Ectodermal cell (in vitro differentiated cells): ENCODE results near the gene MYRFL.

Source experiments
- H3K27ac ChIP-seq: 2 replicates; pipeline ENCODE4 v1.7.0; 2013; ENCODE audit warnings: mild to moderate bottlenecking, low read depth, low read length; ENCODE audit not compliant: insufficient read depth, poor library complexity, severe bottlenecking
- H3K27me3 ChIP-seq: 2 replicates; pipeline ENCODE4 v1.7.0; 2013; ENCODE audit warnings: mild to moderate bottlenecking, low read length; ENCODE audit not compliant: insufficient read depth, control insufficient read depth, poor library complexity, severe bottlenecking
- H3K36me3 ChIP-seq: one replicate; pipeline ENCODE4 v1.7.0; 2013; ENCODE audit warnings: low read length; ENCODE audit not compliant: control insufficient read depth, insufficient read depth
- H3K4me1 ChIP-seq: one replicate; pipeline ENCODE4 v1.7.0; 2013; ENCODE audit warnings: low read length; ENCODE audit not compliant: control insufficient read depth, insufficient read depth
- H3K4me3 ChIP-seq: 2 replicates; pipeline ENCODE4 v1.7.0; 2013; ENCODE audit warnings: low read depth, low read length, control low read depth; ENCODE audit not compliant: insufficient read depth
- H3K9me3 ChIP-seq: 2 replicates; pipeline ENCODE4 v1.7.0; 2013; ENCODE audit warnings: mild to moderate bottlenecking, low read length, moderate library complexity; ENCODE audit not compliant: control insufficient read depth
- WGBS, 2 experiments: methylation state at CpG; one replicate each; pipeline ENCODE4 v1.1.7; 2013; ENCODE audit warnings: missing lambda C conversion rate in 2 of 2; 5-methylcytosine and 5-hydroxymethylcytosine counted together

MYRFL gene

GRCh38 chr12:69908203-69908602 lies 83.2 kb downstream of the MYRFL start:
- H3K4me3 ChIP-seq: no peak overlapping the region
- 89 to 91% methylated on average over 3 of the region's 3 CpGs for WGBS, 2 experiments
- no peaks in the 10 kb centered on the region for H3K27me3 ChIP-seq
- no peaks in the 10 kb centered on the region for H3K36me3 ChIP-seq
- H3K27ac ChIP-seq: no peak overlapping the region
- H3K4me1 ChIP-seq: peaks cover 9% of the 10 kb centered on the region
- H3K9me3 ChIP-seq: no peaks in the 10 kb centered on the region

- WGBS, 2 experiments: 67 to 84% methylated on average over 2 of the region's 2 CpGs
- Histone ChIP-seq H3K4me3 (no peak overlapping the region), H3K36me3 (no peaks in the 10 kb centered on the region), H3K27ac (no peak overlapping the region), H3K4me1 (peaks cover 9% of the 10 kb centered on the region), H3K27me3 (no peaks in the 10 kb centered on the region), H3K9me3 (no peaks in the 10 kb centered on the region)
These were observed 85.7 kb downstream of the MYRFL start for GRCh38 chr12:69910694-69911093.

- H3K27me3 ChIP-seq: no peaks in the 10 kb centered on the region
- H3K36me3 ChIP-seq: no peaks in the 10 kb centered on the region
- 93 to 95% methylated on average over 3 of the region's 3 CpGs for WGBS, 2 experiments
- H3K27ac ChIP-seq: no peak overlapping the region
- peaks cover 13% of the 10 kb centered on the region for H3K4me1 ChIP-seq
- H3K4me3 ChIP-seq: no peak overlapping the region
- no peaks in the 10 kb centered on the region for H3K9me3 ChIP-seq
These were observed 88.5 kb downstream of the MYRFL start for GRCh38 chr12:69913526-69913925.

- H3K9me3 ChIP-seq: no peaks in the 10 kb centered on the region
- WGBS, 2 experiments: 91 to 97% methylated on average over 2 of the region's 2 CpGs
These were observed 90.9 kb downstream of the MYRFL start for GRCh38 chr12:69915964-69916363.

GRCh38 chr12:69916544-69917235 lies 91.7 kb downstream of the MYRFL start:
- Histone ChIP-seq H3K4me3 (no peak overlapping the region), H3K9me3 (no peaks in the 10 kb centered on the region), H3K27ac (no peak overlapping the region), H3K27me3 (no peaks in the 10 kb centered on the region), H3K4me1 (peaks cover 4% of the 10 kb centered on the region), H3K36me3 (no peaks in the 10 kb centered on the region)
- 62 to 63% methylated on average over 5 of the region's 5 CpGs for WGBS, 2 experiments

More at GRCh38 chr12:69915964-69916363, 90.9 kb downstream of the MYRFL start:
- Histone ChIP-seq H3K36me3 (no peaks in the 10 kb centered on the region), H3K4me3 (no peak overlapping the region), H3K4me1 (peaks cover 4% of the 10 kb centered on the region), H3K27ac (no peak overlapping the region), H3K27me3 (no peaks in the 10 kb centered on the region)

GRCh38 chr12:69918287-69918686 lies 93.3 kb downstream of the MYRFL start:
- H3K4me1 ChIP-seq: peaks cover 7% of the 10 kb centered on the region
- H3K27me3 ChIP-seq: no peaks in the 10 kb centered on the region
- no peak overlapping the region for H3K27ac ChIP-seq
- no peaks in the 10 kb centered on the region for H3K36me3 ChIP-seq
- no peaks in the 10 kb centered on the region for H3K9me3 ChIP-seq
- no peak overlapping the region for H3K4me3 ChIP-seq
- WGBS, 2 experiments: 90 to 93% methylated on average over 2 of the region's 2 CpGs

GRCh38 chr12:69919495-69919894 lies 94.5 kb downstream of the MYRFL start:
- Histone ChIP-seq H3K27me3 (no peaks in the 10 kb centered on the region), H3K36me3 (no peaks in the 10 kb centered on the region), H3K4me3 (no peak overlapping the region), H3K27ac (no peak overlapping the region), H3K9me3 (no peaks in the 10 kb centered on the region), H3K4me1 (peaks cover 7% of the 10 kb centered on the region)
- 92 to 95% methylated on average over 3 of the region's 3 CpGs for WGBS, 2 experiments

- no peaks in the 10 kb centered on the region for H3K27me3 ChIP-seq
- WGBS, 2 experiments: 75 to 83% methylated on average over 4 of the region's 4 CpGs
- H3K36me3 ChIP-seq: no peaks in the 10 kb centered on the region
- no peaks in the 10 kb centered on the region for H3K9me3 ChIP-seq
- H3K4me3 ChIP-seq: no peak overlapping the region
- peaks cover 6% of the 10 kb centered on the region for H3K4me1 ChIP-seq
- no peak overlapping the region for H3K27ac ChIP-seq
These were observed 96.8 kb downstream of the MYRFL start for GRCh38 chr12:69921831-69922230.

- Histone ChIP-seq H3K27me3 (no peaks in the 10 kb centered on the region), H3K4me3 (no peak overlapping the region)
These were observed 98.0 kb downstream of the MYRFL start for GRCh38 chr12:69922999-69923398.

GRCh38 chr12:69925291-69925690 lies 100.3 kb downstream of the MYRFL start:
- no peak overlapping the region for H3K27ac ChIP-seq
- WGBS, 2 experiments: 89 to 96% methylated on average over 2 of the region's 2 CpGs
- no peaks in the 10 kb centered on the region for H3K9me3 ChIP-seq

More at GRCh38 chr12:69922999-69923398, 98.0 kb downstream of the MYRFL start:
- H3K36me3 ChIP-seq: no peaks in the 10 kb centered on the region
- H3K4me1 ChIP-seq: peaks cover 3% of the 10 kb centered on the region
- H3K9me3 ChIP-seq: no peaks in the 10 kb centered on the region
- H3K27ac ChIP-seq: no peak overlapping the region

More at GRCh38 chr12:69925291-69925690, 100.3 kb downstream of the MYRFL start:
- no peaks in the 10 kb centered on the region for H3K36me3 ChIP-seq
- H3K4me3 ChIP-seq: no peak overlapping the region
- peaks cover 3% of the 10 kb centered on the region for H3K4me1 ChIP-seq
- no peaks in the 10 kb centered on the region for H3K27me3 ChIP-seq
